ES-I3 (cell line): ENCODE data around the gene SOCS4.

ENCODE experiments used
- H3K36me3 ChIP-seq: 2 replicates; pipeline ENCODE4 v1.6.1; 2013; ENCODE audit warnings: mild to moderate bottlenecking, low read length, control low read depth, moderate library complexity; ENCODE audit not compliant: insufficient read depth
- H3K4me1 ChIP-seq: 2 replicates; pipeline ENCODE4 v1.6.1; 2013; ENCODE audit warnings: mild to moderate bottlenecking, control low read depth, low read length; ENCODE audit not compliant: insufficient read depth
- H3K9ac ChIP-seq: 2 replicates; pipeline ENCODE4 v1.6.1; 2013; ENCODE audit warnings: low read depth, mild to moderate bottlenecking, low read length, moderate library complexity
- H3K9me3 ChIP-seq: 2 replicates; pipeline ENCODE4 v1.6.1; 2013; ENCODE audit warnings: mild to moderate bottlenecking, low read length, moderate library complexity; ENCODE audit not compliant: control insufficient read depth, insufficient read depth

The SOCS4 gene

DNA sequence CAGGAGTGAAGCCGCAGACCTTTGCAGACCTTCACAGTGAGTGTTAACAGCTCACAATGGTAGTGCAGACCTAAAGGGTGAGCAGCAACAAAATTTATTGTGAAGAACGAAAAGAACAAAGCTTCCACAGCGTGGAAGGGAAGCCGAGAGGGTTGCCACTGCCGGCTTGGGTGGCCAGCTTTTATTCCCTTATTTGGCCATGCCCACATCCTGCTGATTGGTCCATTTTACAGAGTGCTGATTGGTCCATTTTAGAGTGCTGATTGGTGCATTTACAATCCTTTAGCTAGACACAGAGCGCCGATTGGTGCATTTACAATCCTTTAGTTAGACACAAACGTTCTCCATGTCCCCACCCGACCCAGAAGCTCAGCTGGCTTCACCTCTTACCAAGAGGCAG is 59.9 kb downstream of the SOCS4 start:
- Histone ChIP-seq H3K36me3 (no peaks in the 10 kb centered on the region), H3K9me3 (no peaks in the 10 kb centered on the region)

DNA sequence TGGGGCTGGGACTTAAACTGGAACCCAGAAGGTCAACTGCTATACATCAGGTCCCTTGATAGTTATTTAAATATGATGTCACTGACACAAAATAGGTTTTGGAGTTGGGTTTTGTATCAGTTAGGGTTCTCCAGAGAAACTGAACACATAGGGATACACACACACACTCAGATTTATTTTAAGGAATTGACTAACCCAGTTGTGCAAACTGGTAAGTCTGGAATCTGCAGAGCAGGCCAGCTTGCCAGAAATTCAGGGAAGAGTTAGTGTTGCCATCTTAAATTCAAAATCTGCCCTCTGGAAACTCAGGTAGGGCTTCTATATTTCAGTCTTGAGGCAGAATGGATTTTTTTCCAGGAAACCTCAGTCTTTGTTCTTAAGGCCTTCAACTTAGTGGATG is 61.3 kb downstream of the SOCS4 start:
- no peaks in the 10 kb centered on the region for H3K9me3 ChIP-seq
- H3K36me3 ChIP-seq, result no peaks in the 10 kb centered on the region
- no peaks in the 10 kb centered on the region for H3K4me1 ChIP-seq
- H3K9ac ChIP-seq, result no peak overlapping the region

More for the DNA sequence above, 59.9 kb downstream of the SOCS4 start:
- H3K9ac ChIP-seq, result no peak overlapping the region
- H3K4me1 ChIP-seq, result no peaks in the 10 kb centered on the region

DNA sequence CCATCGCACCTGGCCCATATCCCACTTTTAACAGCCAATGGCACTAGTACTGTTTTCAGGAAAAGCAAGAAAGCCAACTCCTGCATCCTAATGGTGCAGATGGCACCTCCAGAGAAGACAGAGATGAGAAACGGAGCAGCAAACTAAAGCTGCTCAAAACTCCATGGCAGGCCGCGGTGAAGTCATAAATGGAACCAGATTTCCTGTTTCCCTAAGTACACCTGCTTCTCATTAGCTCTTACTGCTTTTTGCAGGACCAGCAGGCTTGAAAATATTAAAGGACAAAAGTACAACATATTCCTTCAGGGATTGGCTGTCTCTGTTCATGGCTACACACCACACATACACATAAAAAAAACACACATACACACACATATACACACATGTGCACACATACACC is 65.3 kb downstream of the SOCS4 start:
- H3K4me1 ChIP-seq, result peaks cover 4% of the 10 kb centered on the region; the same call in 1 of the 2 replicates
- no peak overlapping the region for H3K9ac ChIP-seq
- H3K9me3 ChIP-seq, result no peaks in the 10 kb centered on the region
- H3K36me3 ChIP-seq, result no peaks in the 10 kb centered on the region

DNA sequence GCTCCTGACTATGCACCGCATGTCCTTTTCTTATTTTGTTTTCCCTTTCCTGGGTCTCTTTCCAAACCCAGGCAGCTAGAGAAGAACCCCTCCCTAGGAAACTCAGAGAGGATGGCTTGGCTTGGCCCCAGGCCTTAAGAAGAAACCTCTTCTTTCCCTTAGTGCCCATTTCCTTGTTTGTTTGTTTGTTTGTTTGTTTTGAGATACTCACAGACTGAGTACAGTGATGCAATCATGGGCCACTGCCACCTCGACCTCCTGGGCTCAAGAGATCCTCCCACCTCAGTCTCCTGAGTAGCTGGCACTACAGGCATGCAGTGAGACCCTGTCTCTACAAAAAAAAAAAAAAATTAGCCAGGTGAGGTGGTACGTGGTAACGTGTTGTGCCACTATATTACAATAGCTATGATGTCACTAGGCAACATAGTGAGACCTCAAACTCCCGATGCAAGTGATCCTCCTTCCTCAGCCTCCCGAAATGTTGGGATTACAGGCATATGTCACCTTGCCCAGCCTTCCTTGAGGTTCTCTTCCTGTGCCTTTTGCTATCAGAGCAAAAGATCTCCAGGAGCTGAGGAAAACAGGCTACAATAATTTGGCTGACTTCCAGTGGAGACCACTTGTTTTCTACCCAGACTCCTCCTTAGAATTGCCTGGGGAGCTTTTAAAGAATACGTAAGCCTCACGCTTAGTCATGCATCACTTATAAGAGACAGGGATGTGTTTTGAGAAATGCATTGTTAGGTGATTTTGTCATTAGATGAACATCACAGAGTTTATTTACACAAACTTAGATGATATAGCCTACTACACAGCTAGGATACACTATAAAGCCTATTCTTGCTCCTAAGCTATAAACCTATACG is 67.5 kb downstream of the SOCS4 start:
- Histone ChIP-seq H3K9ac (no peak overlapping the region), H3K36me3 (no peaks in the 10 kb centered on the region), H3K4me1 (peaks cover 4% of the 10 kb centered on the region; the same call in 1 of the 2 replicates), H3K9me3 (no peaks in the 10 kb centered on the region)

DNA sequence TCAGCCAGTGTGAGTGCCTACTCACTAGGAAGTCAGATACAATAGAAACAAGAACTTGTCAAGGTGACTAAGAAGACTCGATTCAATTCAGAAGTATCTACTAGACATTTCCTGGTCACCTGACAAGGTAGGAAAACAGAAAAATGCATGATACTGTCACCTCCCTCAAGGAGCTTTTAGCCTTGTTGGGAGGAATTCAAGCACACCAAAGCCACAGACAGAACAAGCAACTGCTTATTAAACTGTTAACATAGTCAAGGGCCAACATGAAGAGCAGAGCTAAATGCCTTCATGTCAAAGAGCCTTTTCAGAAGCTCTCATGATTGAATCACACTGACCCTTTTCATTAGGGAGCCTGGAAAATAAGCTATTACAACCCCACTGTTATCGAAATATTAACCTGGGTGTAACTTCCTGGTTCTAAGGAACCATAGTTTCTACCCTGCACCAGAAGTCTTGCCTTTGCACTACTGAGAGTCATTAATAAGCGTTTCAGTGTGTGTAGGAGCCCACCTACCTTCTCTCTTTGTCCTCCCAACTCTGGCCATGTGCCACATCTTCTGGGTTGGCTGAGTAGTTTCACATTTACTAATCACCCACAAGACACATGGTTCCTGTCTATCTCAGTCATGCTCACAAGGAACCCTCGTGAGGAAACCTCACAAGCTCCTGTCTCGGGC is 71.0 kb downstream of the SOCS4 start:
- H3K9ac ChIP-seq, result no peak overlapping the region
- peaks cover 14% of the 10 kb centered on the region for H3K4me1 ChIP-seq
- H3K9me3 ChIP-seq, result no peaks in the 10 kb centered on the region
- H3K36me3 ChIP-seq, result no peaks in the 10 kb centered on the region

DNA sequence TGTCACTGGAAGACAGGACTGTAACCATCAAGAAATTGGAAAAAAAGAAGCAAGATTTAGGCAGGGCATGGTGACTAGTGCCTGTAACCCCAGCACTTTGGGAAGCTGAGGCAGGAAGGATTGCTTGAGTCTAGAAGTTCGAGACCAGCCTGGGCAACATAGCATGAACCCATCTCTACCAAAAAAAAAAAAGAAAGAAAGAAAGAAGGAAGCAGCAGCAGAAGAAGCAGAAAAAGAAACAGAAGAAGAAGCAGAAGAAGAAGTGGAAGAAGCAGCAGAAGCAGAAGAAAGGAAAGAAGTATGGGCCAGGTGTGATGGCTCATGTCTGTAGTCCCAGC is 71.5 kb downstream of the SOCS4 start:
- Histone ChIP-seq H3K9me3 (no peaks in the 10 kb centered on the region), H3K36me3 (no peaks in the 10 kb centered on the region), H3K9ac (no peak overlapping the region), H3K4me1 (peaks cover 18% of the 10 kb centered on the region)
